Right cardiac atrium (tissue), 5 donors: Measurements from ENCODE around the gene RCBTB1. TPM values are rescaled to one million over a fixed set of nuclear protein-coding genes. Genes with fewer than 3 reads are reported as not detected.

ENCODE experiments used
- ATAC-seq, 2 donors: fragments of 200-7000 bp; cut with Tn5 transposase; one replicate each; pipeline versions ENCODE4 v1.8.0 to v1.9.1; 2020; ENCODE audit warnings: moderate library complexity in 2 of 2, mild to moderate bottlenecking in 1 of 2
- DNase-seq, 3 donors: peaks; one replicate each; pipeline ENCODE4 v3.0.0-alpha.2; 2020
- H3K27ac ChIP-seq: one replicate; pipeline ENCODE4 v1.5.1; 2013; ENCODE audit warnings: mild to moderate bottlenecking, low read length, control low read depth, moderate library complexity
- H3K27me3 ChIP-seq: one replicate; pipeline ENCODE4 v1.6.1; 2013; ENCODE audit not compliant: control insufficient read depth, insufficient read depth
- H3K4me1 ChIP-seq: one replicate; pipeline ENCODE4 v1.6.1; 2013; ENCODE audit warnings: low read length; ENCODE audit not compliant: control insufficient read depth, insufficient read depth
- H3K4me3 ChIP-seq: one replicate; pipeline ENCODE4 v1.5.1; 2013; ENCODE audit warnings: low read length, control low read depth
- H3K9me3 ChIP-seq: one replicate; pipeline ENCODE4 v1.6.1; 2013; ENCODE audit warnings: low read length; ENCODE audit not compliant: control insufficient read depth
- WGBS: extraction: QIAGEN DNeasy Blood & Tissue Kit; methylation state at CpG from one replicate; pipeline ENCODE4 v1.1.7; 2013; 5-methylcytosine and 5-hydroxymethylcytosine counted together
- intact Hi-C, 4 donors: fragments of 100-400 bp; cut with DNase I; formaldehyde crosslinking; loops; one replicate each; pipeline versions ENCODE4 v1.11.0 to v1.14.0; 2022 to 2023
- long read RNA-seq, 4 donors: library from polyadenylated mRNA; unstranded; transcript quantifications; one replicate each; pipeline ENCODE4 v2.0.0, GENCODE V29; 2020 to 2021
- polyA plus RNA-seq: library from polyadenylated mRNA; stranded (reverse); fragments of 200-250 nt; gene quantifications from one replicate; pipeline ENCODE4 v1.2.3, GENCODE V29; 2013
- total RNA-seq, 4 donors: library from RNA; stranded (reverse); fragmentation: NEBNext Ultra II Directional; extraction: Animal tissue kit (Norgen Biotek cat#: 25700); gene quantifications; one replicate each; pipeline ENCODE4 v1.2.1, GENCODE V29; 2021
- donor health status: healthy with polysubstance abuse.
- donor health status: DM: no; HTN: yes; CAD: no.
- donor health status: DM: no; HTN: no; CAD: no.
- donor health status: DM: no; HTN: yes; CAD: no; lungs with severe emphysema.
- donor health status: DM: yes; HTN: yes; CAD: no.

The RCBTB1 gene
- 10 to 100 TPM; 16.7 to 20.3 (median 19.0) TPM for total RNA-seq
- polyA plus RNA-seq: 10.8 TPM
- long read RNA-seq, donor 1, full-length matches to known transcripts: 63 of 85 reads
- long read RNA-seq, donor 1, partial matches to known transcripts: 2 of 85 reads
- long read RNA-seq, donor 1, other reads (novel, unspliced or antisense): 20 of 85 reads
- long read RNA-seq, donor 2, full-length matches to known transcripts: 38 of 53 reads
- long read RNA-seq, donor 2, partial matches to known transcripts: 3 of 53 reads
- long read RNA-seq, donor 2, other reads (novel, unspliced or antisense): 12 of 53 reads
- long read RNA-seq, donor 3, full-length matches to known transcripts: 130 of 188 reads
- long read RNA-seq, donor 3, partial matches to known transcripts: 7 of 188 reads
- long read RNA-seq, donor 3, other reads (novel, unspliced or antisense): 51 of 188 reads
- long read RNA-seq, donor 4, full-length matches to known transcripts: 29 of 35 reads
- long read RNA-seq, donor 4, partial matches to known transcripts: 1 of 35 reads
- long read RNA-seq, donor 4, other reads (novel, unspliced or antisense): 5 of 35 reads

GRCh38 chr13:49585220-49586157, at the start of gene RCBTB1:
Gene RCBTB1 (minus strand): TSS chr13:49585558. CDS start chr13:49567279, 18,279 bp downstream.
- Histone ChIP-seq H3K4me3 (peak within 1 kb of the TSS; percentile 86), H3K27me3 (no peaks in the 10 kb centered on the region), H3K4me1 (no peaks in the 10 kb centered on the region), H3K9me3 (no peaks in the 10 kb centered on the region), H3K27ac (peak within 1 kb of the TSS; percentile 61)
- DNase-seq (peak; percentile 68 to 87 (median 86)), ATAC-seq (peak; percentile 98 to 99)
- intact Hi-C loops: loop anchor here in 1 of 4 donors (10.0 kb wide), 1 partner anchor 131 kb away; no protein-coding TSS in a partner anchor
- WGBS: under 1% methylated on average over 87 of the region's 87 CpGs

DNA sequence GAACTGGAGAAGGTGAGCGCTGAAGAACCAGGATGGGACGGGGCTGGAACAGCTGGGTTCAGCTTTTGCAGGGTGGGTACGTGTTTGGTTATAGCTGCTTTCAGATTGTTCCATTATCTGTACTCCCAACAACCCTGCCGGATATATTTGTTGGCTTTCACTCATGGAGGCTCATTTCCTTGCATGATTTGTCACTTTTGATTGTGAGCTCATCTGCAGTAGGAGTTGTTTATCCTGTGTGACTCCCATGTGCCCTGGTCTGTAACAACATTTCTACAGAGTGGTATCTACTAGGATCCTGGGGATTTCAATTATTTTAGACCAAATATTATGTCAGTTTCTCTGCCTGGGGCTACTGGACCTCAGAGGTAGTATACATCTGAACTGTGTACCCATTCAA, 48.4 kb upstream of the RCBTB1 start:
- peak; percentile 20 to 66 for ATAC-seq
- WGBS: 65% methylated on average over 4 of the region's 4 CpGs

GRCh38 chr13:49632156-49632555, 46.8 kb upstream of the RCBTB1 start:
- peaks cover 8% of the 10 kb centered on the region for H3K4me1 ChIP-seq

More for the DNA sequence above, 48.4 kb upstream of the RCBTB1 start:
- no peaks in the 10 kb centered on the region for H3K27me3 ChIP-seq
- no peak for DNase-seq
- intact Hi-C loops: no loop called here
- H3K4me1 ChIP-seq: peaks cover 8% of the 10 kb centered on the region
- H3K27ac ChIP-seq: no peak overlapping the region
- no peaks in the 10 kb centered on the region for H3K9me3 ChIP-seq
- no peak overlapping the region for H3K4me3 ChIP-seq

DNA sequence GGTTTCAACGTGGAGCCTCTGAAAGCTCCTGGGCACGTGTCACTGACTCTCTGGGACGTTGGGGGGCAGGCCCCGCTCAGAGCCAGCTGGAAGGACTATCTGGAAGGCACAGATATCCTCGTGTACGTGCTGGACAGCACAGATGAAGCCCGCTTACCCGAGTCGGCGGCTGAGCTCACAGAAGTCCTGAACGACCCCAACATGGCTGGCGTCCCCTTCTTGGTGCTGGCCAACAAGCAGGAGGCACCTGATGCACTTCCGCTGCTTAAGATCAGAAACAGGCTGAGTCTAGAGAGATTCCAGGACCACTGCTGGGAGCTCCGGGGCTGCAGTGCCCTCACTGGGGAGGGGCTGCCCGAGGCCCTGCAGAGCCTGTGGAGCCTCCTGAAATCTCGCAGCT, 45.2 kb upstream of the RCBTB1 start:
- Histone ChIP-seq H3K27ac (no peak overlapping the region), H3K4me3 (no peak overlapping the region), H3K27me3 (no peaks in the 10 kb centered on the region), H3K4me1 (peaks cover 4% of the 10 kb centered on the region), H3K9me3 (no peaks in the 10 kb centered on the region)
- intact Hi-C loops: no loop called here
- DNase-seq: no peak
- 85% methylated on average over 16 of the region's 16 CpGs for WGBS
- no peak for ATAC-seq

More at GRCh38 chr13:49632156-49632555, 46.8 kb upstream of the RCBTB1 start:
- 87% methylated on average over 5 of the region's 5 CpGs for WGBS
- ATAC-seq (no peak), DNase-seq (no peak)
- H3K4me3 ChIP-seq: no peak overlapping the region
- intact Hi-C loops: no loop called here
- no peaks in the 10 kb centered on the region for H3K9me3 ChIP-seq
- no peaks in the 10 kb centered on the region for H3K27me3 ChIP-seq
- H3K27ac ChIP-seq: no peak overlapping the region

DNA sequence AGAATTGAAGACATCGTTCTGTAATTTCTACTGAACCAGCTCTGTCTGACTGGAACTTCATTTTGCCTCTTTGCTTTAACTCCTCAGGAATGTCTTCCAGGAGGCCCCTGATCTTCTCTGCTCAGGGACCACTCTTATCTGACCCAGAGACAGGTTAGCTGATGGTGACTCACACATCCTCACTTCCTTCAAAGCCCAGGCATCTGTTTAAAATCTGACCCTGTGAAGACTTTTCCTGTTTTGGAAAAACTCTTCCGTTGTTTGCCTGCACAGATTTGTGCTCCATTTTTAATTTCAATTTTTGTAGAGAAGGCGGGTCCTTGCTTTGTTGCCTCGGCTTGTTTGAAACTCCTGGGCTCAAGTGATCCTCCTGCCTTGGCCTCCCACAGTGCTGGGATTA, 44.6 kb upstream of the RCBTB1 start:
- Histone ChIP-seq H3K9me3 (no peaks in the 10 kb centered on the region), H3K4me1 (peaks cover 6% of the 10 kb centered on the region), H3K27ac (no peak overlapping the region), H3K4me3 (no peak overlapping the region), H3K27me3 (no peaks in the 10 kb centered on the region)
- 64% methylated on average over 4 of the region's 4 CpGs for WGBS
- intact Hi-C loops: no loop called here
- no peak for DNase-seq
- no peak for ATAC-seq

GRCh38 chr13:49629196-49629938, 44.0 kb upstream of the RCBTB1 start:
- H3K9me3 ChIP-seq: no peaks in the 10 kb centered on the region
- H3K4me1 ChIP-seq: peaks cover 6% of the 10 kb centered on the region
- WGBS: 67% methylated on average over 8 of the region's 8 CpGs
- no peaks in the 10 kb centered on the region for H3K27me3 ChIP-seq
- no peak overlapping the region for H3K4me3 ChIP-seq
- no peak overlapping the region for H3K27ac ChIP-seq
- no peak for DNase-seq
- intact Hi-C loops: no loop called here
- no peak for ATAC-seq

DNA sequence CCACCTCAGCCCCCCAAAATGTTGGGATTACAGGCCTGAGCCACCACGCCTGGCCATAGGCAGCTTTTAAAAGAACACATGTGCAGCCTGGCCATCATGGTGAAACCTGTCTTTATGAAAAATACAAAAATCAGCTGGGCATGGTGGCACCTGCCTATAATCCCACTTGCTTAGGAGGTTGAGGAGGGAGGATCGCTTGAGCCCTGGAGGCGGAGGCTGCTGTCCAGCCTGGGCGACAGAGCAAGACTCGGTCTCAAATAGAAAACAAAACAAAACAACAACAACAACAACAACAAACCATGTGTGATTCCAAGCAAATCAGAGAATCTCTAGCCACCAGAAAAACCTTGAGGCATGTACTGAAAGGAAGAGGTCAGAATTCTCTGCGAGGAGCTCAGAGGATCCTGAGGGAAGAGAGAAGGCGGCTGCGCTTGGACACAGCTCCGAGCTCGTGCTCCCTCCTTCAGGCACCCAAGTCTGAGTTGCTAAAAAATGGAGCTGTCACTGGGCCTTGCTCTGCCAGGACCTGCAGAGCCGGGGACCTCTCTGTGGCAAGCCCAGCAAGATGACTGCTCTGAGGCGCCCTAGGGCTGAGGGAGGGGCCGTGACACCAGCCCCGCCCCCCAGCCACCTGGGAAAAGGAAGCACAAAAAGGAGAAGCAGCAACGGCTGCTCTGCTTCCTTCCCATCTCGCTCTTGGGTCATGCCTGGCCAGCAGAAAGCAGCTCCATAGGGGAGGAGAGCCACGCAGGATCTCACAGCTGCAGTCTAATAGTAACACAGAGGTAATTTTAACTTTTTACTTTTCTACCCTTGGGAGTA, 42.7 kb upstream of the RCBTB1 start, which contains the start of gene ARL11:
Gene ARL11, plus strand, starts transcription at position 677 of the 822 bp plus-strand sequence. CDS start 1,941 bp downstream, outside the sequence.
- ATAC-seq: peak; percentile 25 to 40
- Histone ChIP-seq H3K4me3 (peak within 1 kb of the TSS; percentile 23), H3K27ac (peak within 1 kb of the TSS; percentile 15), H3K27me3 (no peaks in the 10 kb centered on the region), H3K4me1 (peaks cover 6% of the 10 kb centered on the region), H3K9me3 (no peaks in the 10 kb centered on the region)
- 46% methylated on average over 17 of the region's 17 CpGs for WGBS
- intact Hi-C loops: no loop called here
- DNase-seq: peak; percentile 58 to 87 (median 85)

DNA sequence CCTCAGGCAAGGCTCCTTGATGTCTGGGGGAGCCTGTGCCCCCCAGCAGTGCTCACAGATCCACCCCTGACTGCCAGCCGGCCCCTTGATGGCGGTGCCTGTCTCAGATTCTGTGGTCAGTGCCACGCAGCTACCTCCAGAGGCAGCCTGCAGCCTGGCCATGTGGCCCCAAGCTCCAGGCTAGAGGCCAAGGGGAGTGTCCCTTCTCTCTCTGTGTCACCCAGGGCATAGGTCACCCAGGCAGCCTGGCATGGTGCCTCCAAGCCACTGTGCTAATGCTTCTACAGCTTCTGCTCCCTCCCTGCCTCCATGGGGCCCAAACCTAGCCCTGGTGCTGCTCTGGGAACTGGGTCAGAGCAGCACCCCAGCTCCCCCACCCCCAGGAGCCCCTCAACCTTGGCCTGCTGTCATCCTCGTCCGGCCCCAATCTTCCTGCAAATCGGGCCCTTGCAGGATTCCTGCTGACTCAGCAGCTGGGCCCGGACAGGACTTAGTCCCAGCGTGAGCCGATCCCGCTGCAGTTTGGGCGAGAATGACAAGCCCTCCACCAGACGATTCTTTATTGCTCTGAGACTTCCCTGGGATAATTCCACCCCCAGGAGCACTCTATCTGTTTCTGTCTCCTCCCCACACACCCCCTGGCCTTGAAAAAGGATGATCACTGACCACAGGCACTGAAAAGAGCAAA, 40.2 kb upstream of the RCBTB1 start:
- intact Hi-C loops: no loop called here
- Histone ChIP-seq H3K9me3 (no peaks in the 10 kb centered on the region), H3K4me1 (peaks cover 8% of the 10 kb centered on the region), H3K4me3 (no peak overlapping the region), H3K27me3 (no peaks in the 10 kb centered on the region), H3K27ac (no peak overlapping the region)
- 66% methylated on average over 12 of the region's 12 CpGs for WGBS
- peak; percentile 65 to 67 for ATAC-seq
- DNase-seq: peak; percentile 68 to 80 (median 76)

DNA sequence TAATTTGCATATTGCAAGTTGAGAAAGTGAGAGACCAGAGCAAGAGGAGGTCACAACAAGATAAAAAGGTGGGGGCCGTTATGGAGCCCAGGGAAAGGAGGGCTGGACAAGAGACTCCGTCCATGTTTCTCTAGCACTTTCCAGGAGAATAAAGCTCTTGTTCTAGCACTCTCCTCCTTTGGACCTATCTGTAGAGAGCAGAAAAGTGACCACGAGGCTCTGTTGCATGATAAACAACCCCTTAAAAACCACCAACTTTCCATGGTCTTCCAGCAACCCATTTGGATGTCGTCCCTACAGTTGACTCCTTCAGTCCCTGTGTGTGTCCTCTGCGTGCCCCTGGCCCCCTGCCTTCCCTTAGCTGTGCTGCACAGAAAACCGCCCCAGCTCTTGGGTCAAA, 38.9 kb upstream of the RCBTB1 start:
- Histone ChIP-seq H3K9me3 (no peaks in the 10 kb centered on the region), H3K27me3 (no peaks in the 10 kb centered on the region), H3K4me3 (no peak overlapping the region), H3K27ac (no peak overlapping the region), H3K4me1 (peaks cover 7% of the 10 kb centered on the region)
- intact Hi-C loops: no loop called here
- ATAC-seq: no peak
- WGBS: 83% methylated on average over 6 of the region's 6 CpGs
- DNase-seq: no peak
